Measurements from ENCODE around the gene PRKCB.
"Not testable (repeated sequence)": the region's sequence is repeated elsewhere in the genome, so short reads cannot be mapped to it uniquely, and the experiment has no call there.

The PRKCB gene

GRCh38 chr16:24221219-24221618 lies 385.4 kb downstream of the PRKCB start:
- Histone ChIP-seq H3K4me1 (no peaks in the 10 kb centered on the region), H2AFZ (no peak overlapping the region), H3K27ac (no peak overlapping the region), H3K4me3 (ENCODE audit: low read depth, low read length) (no peak overlapping the region), H3K36me3 (ENCODE audit: control insufficient read depth, insufficient read depth, low read length) (no peaks in the 10 kb centered on the region), H3K4me2 (ENCODE audit: low read length) (no peak overlapping the region), H3K9me3 (ENCODE audit: control insufficient read depth, low read length) (no peaks in the 10 kb centered on the region), H3K9ac (no peak overlapping the region), H3K27me3 (ENCODE audit: control insufficient read depth, insufficient read depth, low read length) (no peaks in the 10 kb centered on the region), H3K79me2 (no peaks in the 10 kb centered on the region)
- TF ChIP-seq, protein P1, sequence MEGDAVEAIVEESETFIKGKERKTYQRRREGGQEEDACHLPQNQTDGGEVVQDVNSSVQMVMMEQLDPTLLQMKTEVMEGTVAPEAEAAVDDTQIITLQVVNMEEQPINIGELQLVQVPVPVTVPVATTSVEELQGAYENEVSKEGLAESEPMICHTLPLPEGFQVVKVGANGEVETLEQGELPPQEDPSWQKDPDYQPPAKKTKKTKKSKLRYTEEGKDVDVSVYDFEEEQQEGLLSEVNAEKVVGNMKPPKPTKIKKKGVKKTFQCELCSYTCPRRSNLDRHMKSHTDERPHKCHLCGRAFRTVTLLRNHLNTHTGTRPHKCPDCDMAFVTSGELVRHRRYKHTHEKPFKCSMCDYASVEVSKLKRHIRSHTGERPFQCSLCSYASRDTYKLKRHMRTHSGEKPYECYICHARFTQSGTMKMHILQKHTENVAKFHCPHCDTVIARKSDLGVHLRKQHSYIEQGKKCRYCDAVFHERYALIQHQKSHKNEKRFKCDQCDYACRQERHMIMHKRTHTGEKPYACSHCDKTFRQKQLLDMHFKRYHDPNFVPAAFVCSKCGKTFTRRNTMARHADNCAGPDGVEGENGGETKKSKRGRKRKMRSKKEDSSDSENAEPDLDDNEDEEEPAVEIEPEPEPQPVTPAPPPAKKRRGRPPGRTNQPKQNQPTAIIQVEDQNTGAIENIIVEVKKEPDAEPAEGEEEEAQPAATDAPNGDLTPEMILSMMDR (IDR thresholded peaks at IDR 0.05), result no peak

- Histone ChIP-seq H3K27ac (no peak overlapping the region), H3K79me2 (no peaks in the 10 kb centered on the region), H3K4me1 (no peaks in the 10 kb centered on the region), H3K4me2 (ENCODE audit: low read length) (no peak overlapping the region), H3K27me3 (ENCODE audit: control insufficient read depth, insufficient read depth, low read length) (no peaks in the 10 kb centered on the region), H3K9ac (no peak overlapping the region), H3K4me3 (ENCODE audit: low read depth, low read length) (no peak overlapping the region), H3K9me3 (ENCODE audit: control insufficient read depth, low read length) (no peaks in the 10 kb centered on the region), H3K36me3 (ENCODE audit: control insufficient read depth, insufficient read depth, low read length) (no peaks in the 10 kb centered on the region), H2AFZ (no peak overlapping the region)
- TF ChIP-seq, protein P1 (IDR thresholded peaks at IDR 0.05), result no peak
Observed at GRCh38 chr16:24228514-24228913, 392.7 kb downstream of the PRKCB start.

DNA sequence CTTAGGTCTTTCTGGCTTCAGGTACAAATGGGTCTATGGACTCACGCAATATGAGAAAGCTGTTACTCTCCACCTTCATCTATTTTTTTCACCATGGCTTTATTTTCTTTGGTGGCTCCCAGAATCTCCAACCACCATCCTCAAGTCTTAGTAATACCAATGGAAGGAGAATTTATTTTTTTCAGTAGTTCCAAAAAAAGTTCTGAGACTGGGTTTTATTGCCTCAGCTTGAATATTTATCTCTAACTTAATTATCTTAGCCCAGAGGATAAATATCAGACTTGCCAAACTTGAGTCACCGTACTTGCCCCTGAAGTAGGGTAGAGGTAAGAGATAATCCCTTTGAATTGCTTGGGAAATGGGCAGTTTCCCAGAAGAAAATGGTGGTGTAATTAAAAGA lies 397.2 kb downstream of the PRKCB start:
- peaks cover 3% of the 10 kb centered on the region for H3K9me3 ChIP-seq (ENCODE audit: control insufficient read depth, low read length)
- H3K79me2 ChIP-seq, result no peaks in the 10 kb centered on the region
- TF ChIP-seq, protein P1 (IDR thresholded peaks at IDR 0.05), result no peak
- no peak overlapping the region for H3K4me3 ChIP-seq (ENCODE audit: low read depth, low read length)
- H3K4me2 ChIP-seq (ENCODE audit: low read length), result no peak overlapping the region
- no peaks in the 10 kb centered on the region for H3K4me1 ChIP-seq
- no peak overlapping the region for H3K27ac ChIP-seq
- H3K36me3 ChIP-seq (ENCODE audit: control insufficient read depth, insufficient read depth, low read length), result no peaks in the 10 kb centered on the region
- no peak overlapping the region for H3K9ac ChIP-seq
- no peaks in the 10 kb centered on the region for H3K27me3 ChIP-seq (ENCODE audit: control insufficient read depth, insufficient read depth, low read length)
- no peak overlapping the region for H2AFZ ChIP-seq

DNA sequence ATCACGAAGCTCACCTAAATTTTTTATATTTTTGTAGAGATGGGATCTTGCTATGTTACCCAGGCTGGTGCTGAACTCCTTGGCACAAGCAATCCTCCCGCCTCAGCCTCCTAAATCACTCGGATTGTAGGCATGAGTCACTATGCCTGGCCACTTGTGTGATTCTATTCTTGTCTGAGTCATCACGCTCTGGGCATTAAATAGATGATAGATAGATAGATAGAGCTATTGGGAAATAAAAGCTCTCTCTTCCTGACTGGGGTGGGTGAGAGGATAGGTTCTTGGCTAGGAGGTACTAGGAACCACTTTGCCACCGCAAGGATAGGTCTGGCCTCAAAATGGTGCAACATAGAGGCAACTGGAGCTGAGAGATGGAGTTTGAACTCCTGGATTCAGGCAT lies 399.0 kb downstream of the PRKCB start:
- H3K4me3 ChIP-seq (ENCODE audit: low read depth, low read length), result no peak overlapping the region
- no peak overlapping the region for H2AFZ ChIP-seq
- no peaks in the 10 kb centered on the region for H3K79me2 ChIP-seq
- no peaks in the 10 kb centered on the region for H3K4me1 ChIP-seq
- H3K9me3 ChIP-seq (ENCODE audit: control insufficient read depth, low read length), result peaks cover 5% of the 10 kb centered on the region
- no peak overlapping the region for H3K9ac ChIP-seq
- TF ChIP-seq, protein P1 (IDR thresholded peaks at IDR 0.05), result no peak
- H3K4me2 ChIP-seq (ENCODE audit: low read length), result no peak overlapping the region
- H3K27ac ChIP-seq, result no peak overlapping the region
- H3K27me3 ChIP-seq (ENCODE audit: control insufficient read depth, insufficient read depth, low read length), result no peaks in the 10 kb centered on the region
- no peaks in the 10 kb centered on the region for H3K36me3 ChIP-seq (ENCODE audit: control insufficient read depth, insufficient read depth, low read length)

GRCh38 chr16:24235806-24236205 lies 400.0 kb downstream of the PRKCB start:
- Histone ChIP-seq H3K4me3 (ENCODE audit: low read depth, low read length) (no peak overlapping the region), H3K4me1 (no peaks in the 10 kb centered on the region), H3K9ac (no peak overlapping the region), H3K9me3 (ENCODE audit: control insufficient read depth, low read length) (peaks cover 5% of the 10 kb centered on the region), H2AFZ (no peak overlapping the region), H3K27me3 (ENCODE audit: control insufficient read depth, insufficient read depth, low read length) (no peaks in the 10 kb centered on the region), H3K36me3 (ENCODE audit: control insufficient read depth, insufficient read depth, low read length) (no peaks in the 10 kb centered on the region), H3K4me2 (ENCODE audit: low read length) (no peak overlapping the region), H3K27ac (no peak overlapping the region), H3K79me2 (no peaks in the 10 kb centered on the region)
- TF ChIP-seq, protein P1 (IDR thresholded peaks at IDR 0.05), result no peak

DNA sequence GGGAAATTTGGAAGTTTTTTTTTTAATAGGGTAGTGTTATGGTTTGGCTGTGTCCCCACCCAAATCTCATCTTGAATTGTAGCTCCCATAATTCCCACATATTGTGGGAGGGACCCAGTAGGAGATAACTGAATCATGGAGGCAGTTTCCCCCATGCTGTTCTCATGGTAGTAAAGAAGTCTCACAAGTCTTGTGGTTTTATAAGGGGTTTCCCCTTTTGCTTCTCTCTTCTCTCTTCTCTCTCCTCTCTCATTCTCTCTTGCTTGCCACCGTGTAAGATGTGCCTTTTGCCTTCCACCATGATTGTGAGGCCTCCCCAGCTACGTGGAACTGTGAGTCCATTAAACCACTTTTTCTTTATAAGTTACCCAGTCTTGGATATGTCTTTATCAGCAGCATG lies 403.1 kb downstream of the PRKCB start:
- H3K4me1 ChIP-seq; H2AFZ ChIP-seq; H3K9me3 ChIP-seq (ENCODE audit: control insufficient read depth, low read length); H3K79me2 ChIP-seq; H3K27me3 ChIP-seq (ENCODE audit: control insufficient read depth, insufficient read depth, low read length); H3K9ac ChIP-seq; H3K27ac ChIP-seq; H3K4me3 ChIP-seq (ENCODE audit: low read depth, low read length); H3K4me2 ChIP-seq (ENCODE audit: low read length); H3K36me3 ChIP-seq (ENCODE audit: control insufficient read depth, insufficient read depth, low read length): not testable (repeated sequence)

Data from parathyroid adenoma (tissue), 2 donors.